Left colon (tissue), 2 donors: Measurements from ENCODE around the gene IRAG1. TPM values are rescaled to one million over a fixed set of nuclear protein-coding genes. Genes with fewer than 3 reads are reported as not detected.

Experiments used
- ATAC-seq: fragments of 200-7000 bp; cut with Tn5 transposase; one replicate; pipeline ENCODE4 v1.9.1; 2020; ENCODE audit warnings: mild to moderate bottlenecking, moderate library complexity
- DNase-seq, 2 donors: peaks; one replicate each; pipeline ENCODE4 v3.0.0-alpha.2; 2020
- intact Hi-C, 2 donors: fragments of 100-400 bp; cut with DNase I in 1 of 2; cut with micrococcal nuclease in 1 of 2; formaldehyde crosslinking; loops; one replicate each; pipeline versions ENCODE4 v1.11.2 to v1.14.0; 2022; cut with DNase I, micrococcal nuclease
- total RNA-seq, 2 donors: library from RNA; stranded (reverse); fragmentation: NEBNext Ultra II Directional; extraction: Animal tissue kit (Norgen Biotek cat#: 25700); gene quantifications; one replicate each; pipeline ENCODE4 v1.2.1, GENCODE V29; 2021
- donor health status: DM: no; HTN: no; CAD: no.
- donor health status: DM: yes; HTN: yes; CAD: no.

Gene IRAG1
- total RNA-seq, 2 donors from 2014 or later = 7.7 to 22.9 TPM

- ATAC-seq = peak; percentile 5
- intact Hi-C loops = no loop called here
- DNase-seq = peak in 1 of 2 donors; percentile 4
Measured at GRCh38 chr11:10654811-10655150, 38.8 kb downstream of the IRAG1 start.

DNA sequence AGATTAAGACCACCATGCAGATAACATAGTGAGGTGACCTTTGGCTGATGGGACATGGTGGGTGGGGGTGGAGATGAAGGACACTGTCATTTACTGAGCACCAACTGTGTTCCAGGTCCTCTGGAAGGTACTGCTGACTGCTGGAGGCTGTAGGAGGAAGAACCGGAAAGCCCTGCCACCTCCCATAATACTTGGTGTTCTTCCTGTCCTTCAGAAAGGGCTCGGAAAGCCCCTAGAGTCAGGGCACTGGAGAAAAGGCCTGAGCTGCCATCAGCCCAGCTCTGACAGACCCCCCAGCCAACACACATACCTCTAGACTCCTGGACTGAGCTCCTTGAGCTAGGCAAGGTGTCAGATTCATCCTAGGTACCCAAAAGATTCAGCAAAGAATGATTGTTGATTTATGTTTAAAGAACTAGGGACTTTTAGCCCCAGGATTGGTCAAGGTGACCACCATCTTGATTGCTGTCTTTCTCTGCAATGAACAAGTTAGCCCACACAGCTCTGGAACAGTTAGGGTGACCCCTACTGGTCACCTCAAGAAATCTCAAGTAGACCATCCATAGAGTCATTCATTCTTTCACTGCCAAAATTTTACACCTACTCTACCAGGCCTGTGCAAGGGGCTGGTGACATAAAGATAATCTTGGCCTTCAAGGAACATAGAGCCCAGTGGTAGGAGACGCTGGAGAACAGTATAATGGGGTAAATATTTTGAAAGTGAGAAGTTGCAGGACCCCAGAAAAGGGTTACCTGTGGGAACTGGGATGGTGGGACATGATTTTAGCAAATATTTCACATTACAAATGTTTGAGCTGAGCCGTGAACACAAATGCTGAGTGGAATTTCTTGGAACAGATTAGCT, 39.4 kb downstream of the IRAG1 start:
- intact Hi-C loops = no loop called here
- DNase-seq = peak in 1 of 2 donors; percentile 21
- ATAC-seq = peak; percentile 84

GRCh38 chr11:10653261-10653660, 40.3 kb downstream of the IRAG1 start:
- ATAC-seq (no peak), DNase-seq (peak in 1 of 2 donors; percentile 2)
- intact Hi-C loops = no loop called here

DNA sequence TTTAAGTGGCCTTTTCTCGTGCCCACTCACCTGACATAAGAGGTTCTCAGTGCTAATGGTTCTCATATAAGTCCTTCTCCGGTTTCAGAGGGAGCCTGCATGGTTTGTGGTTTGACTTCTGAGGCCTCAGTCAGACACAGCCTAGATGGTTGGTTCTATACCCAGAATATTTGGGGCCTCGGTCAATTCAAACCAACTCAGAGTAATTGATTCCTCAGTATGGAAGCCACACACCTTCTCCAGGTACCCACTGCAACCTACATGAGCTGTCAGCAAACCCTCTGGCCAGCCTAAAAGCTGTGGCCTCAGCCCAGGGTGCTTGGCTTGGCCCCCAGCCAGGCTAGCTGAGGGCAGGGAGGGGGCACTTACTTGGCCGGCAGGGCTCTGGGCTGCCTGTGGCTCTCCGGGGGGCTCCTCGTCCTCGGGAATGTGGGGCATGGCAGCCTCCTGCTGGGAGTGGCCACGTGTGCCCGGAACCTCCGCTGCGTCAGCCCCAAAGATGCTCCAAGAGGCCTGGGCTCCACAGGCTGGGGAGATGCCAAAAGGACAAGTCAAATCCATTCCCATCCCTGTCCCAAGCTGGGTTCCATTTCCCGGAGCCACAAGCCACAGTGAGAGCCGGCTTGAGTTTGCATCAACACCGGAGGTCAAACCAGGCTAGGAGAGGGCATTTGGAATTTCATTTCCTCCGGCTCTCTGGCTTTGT, 41.7 kb downstream of the IRAG1 start:
- DNase-seq (peak in 1 of 2 donors; percentile 18), ATAC-seq (no peak)
- intact Hi-C loops = no loop called here

DNA sequence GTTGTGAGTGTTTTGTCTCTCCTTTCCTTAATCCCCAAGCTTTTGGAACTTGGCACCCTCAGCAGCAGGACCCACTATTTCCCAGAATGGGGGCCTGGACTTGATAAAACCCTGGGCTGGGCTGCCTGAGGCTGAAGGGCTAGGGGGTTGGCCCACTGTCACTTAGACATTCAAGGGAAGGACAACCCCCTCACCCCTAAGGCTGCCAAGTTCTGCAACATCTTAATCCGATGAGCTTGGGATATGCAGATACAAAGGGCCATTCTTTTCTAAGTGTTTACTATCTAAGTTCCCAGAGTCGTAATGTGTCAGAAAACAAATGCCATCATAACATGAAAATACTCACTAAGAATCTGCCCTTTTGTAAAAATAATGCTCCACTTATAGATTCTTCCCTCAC, 42.9 kb downstream of the IRAG1 start:
- ATAC-seq (no peak), DNase-seq (peak in 1 of 2 donors; percentile 8)
- intact Hi-C loops = no loop called here

GRCh38 chr11:10650166-10650565, 43.4 kb downstream of the IRAG1 start:
- ATAC-seq = no peak
- intact Hi-C loops = no loop called here
- DNase-seq = no peak

DNA sequence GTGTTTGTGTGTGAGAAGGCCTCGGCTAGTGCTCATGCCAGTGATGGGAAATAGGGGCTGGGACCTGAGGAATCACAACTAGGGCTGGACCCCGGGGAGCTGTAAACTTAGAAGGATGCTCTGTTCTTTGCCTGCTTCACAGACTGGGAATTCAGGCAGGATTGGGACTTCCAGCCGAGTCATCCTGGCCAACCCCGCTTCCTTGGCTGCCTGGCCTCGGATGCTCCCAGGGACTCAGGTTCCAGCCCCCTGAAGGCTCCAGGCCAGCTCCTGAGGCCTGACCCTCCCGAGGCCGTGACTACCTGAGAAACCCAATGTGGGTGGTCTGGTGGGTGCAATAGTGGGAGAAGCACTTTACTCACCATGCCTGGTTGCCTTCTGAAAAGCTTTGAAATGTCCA, 44.7 kb downstream of the IRAG1 start:
- intact Hi-C loops = no loop called here
- ATAC-seq (no peak), DNase-seq (peak in 1 of 2 donors; percentile 11)

DNA sequence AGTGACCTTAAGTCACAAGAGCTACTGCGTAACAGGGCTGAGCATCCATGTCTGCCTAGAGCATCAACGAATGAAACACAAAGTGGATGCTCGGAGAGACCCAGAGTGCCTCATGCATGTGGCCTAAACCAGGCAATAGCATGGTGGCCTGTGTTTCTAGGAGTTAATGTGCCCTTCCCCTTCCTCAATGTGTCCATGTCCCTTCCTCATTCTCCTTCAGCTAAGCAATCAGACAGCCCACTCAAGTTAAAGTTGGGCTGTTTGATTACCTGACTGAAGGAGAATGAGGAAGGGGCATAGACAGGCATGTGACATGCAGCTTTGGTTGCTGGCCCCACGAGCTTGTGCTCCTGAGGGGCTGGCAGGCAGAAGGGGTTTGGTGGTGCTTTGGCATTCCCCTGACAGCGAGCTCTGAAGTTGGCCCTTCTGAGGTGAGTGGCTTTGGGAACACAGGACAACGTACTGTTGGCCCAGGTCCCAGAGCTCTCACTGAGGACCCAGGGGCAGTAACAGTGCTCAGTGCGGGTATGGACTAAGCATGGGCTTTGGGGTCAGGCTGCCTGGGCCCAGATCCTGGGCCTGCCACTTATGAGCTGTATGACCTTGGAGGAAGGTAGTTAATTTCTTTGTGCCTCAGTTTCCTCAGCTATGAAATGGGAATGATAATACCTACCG, 46.7 kb downstream of the IRAG1 start:
- intact Hi-C loops = no loop called here
- DNase-seq (no peak), ATAC-seq (no peak)

DNA sequence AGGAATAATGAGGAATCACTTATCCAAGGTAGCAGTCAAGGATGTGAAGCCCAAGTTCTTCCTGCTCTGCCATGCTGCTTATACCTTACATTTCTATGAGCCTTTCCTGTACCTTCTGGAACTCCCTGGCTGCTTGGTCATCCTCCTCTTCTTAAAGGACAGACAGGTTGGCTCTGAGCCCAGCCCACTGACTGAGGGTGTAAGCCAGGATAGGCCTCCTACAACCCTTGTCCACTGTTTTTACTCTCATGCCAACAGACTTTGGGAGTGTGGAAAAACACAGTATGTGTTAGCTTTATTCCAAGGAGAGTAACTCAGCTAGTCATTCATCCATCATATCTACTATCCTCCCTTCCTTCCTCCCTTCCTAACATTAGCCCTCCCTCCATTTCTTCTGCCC, 47.5 kb downstream of the IRAG1 start:
- intact Hi-C loops = no loop called here
- no peak for DNase-seq
- ATAC-seq = no peak

DNA sequence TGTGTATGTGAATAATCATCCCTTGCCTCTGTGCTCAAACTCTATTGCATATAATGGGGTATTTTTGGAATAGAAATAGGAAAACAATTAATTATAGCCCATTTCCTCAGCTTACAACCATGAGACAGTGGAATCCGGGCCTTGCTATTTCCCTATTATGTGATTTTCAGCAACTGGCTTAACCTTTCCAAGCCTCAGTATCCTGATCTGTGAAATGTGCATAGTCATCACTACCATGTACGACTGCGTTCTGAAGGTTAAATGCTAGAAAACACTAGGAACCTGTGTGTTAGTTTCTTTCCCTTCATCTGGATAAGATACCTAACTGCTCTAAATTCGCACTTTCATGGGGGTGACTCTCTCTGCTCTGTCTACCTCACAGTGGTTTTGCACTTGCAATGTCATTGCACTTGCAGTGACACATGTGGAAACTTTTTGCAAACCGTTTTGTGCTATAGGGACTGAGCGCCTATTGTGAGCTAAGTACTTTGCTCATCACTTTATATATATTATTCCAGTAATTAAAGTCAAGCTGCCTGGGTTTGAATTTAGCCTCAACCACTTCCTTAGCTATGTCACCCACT, 48.3 kb downstream of the IRAG1 start:
- intact Hi-C loops = no loop called here
- ATAC-seq (no peak), DNase-seq (no peak)

Other genes with a start within 250 kb of the IRAG1 start
- 10 to 100 TPM; 12.0 to 15.0 TPM for gene AMPD3, start 238.5 kb downstream of the IRAG1 start, total RNA-seq
- gene RNF141, start 152.6 kb downstream of the IRAG1 start, total RNA-seq = 10 to 100 TPM; 36.5 to 40.4 TPM
- 10 to 100 TPM; 31.3 to 39.4 TPM for gene LYVE1, start 125.1 kb downstream of the IRAG1 start, total RNA-seq
- 10 to 100 TPM; 26.9 to 35.0 TPM for gene CTR9, start 57.5 kb upstream of the IRAG1 start, total RNA-seq
- gene EIF4G2, start 115.2 kb upstream of the IRAG1 start, total RNA-seq = 100 to 1,000 TPM; 726 to 854 TPM
- gene ZBED5, start 164.3 kb upstream of the IRAG1 start, total RNA-seq = 10 to 100 TPM; 36.9 to 37.5 TPM